ENCODE results near the gene TMEM221. TPM values are rescaled to one million over a fixed set of nuclear protein-coding genes. Genes with fewer than 3 reads are reported as not detected.

Gene TMEM221
- total RNA-seq, 6 experiments from 2014 or later, result 0.12 to 0.19 (median 0.16) TPM; not detected in 3

DNA sequence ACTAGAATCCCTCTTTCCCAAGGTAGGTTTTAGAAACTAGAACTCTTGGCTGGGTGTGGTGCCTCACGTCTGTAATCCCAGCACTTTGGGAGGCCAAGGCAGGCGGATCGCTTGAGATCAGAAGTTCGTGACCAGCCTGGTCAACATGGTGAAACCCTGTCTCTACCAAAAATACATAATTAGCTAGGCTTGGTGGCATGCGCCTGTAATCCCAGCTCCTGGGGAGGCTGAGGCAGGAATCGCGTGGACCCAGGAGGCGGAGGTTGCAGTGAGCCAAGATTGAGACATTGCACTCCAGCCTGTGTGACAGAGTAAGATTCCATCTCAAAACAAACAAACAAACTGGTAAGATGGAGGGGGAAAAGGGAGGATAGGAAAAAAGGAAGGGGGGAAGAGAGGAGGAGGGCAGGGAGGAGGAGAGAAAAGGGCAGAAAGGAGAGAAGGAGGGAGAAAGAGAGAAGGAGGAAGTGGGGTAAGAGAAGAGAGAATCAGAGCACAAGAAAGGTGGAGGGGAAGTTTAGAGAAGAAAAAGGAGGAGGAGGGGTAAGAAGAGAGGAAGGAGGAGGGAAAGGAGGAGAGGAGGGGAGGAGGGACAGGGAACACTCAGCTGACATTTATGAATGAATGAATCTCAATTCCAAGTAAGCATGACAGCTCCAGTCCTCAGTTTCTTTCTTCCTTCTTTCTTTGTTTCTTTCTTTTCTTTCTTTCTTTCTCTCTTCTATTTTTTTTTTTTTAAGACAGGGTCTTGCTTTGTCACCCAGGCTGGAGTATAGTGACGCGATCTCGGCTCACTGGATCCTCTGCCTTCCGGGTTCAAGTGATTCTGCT is 19.2 kb upstream of the TMEM221 start:
- Histone ChIP-seq H3K36me3 (no peaks in the 10 kb centered on the region), H3K27me3 (no peaks in the 10 kb centered on the region), H3K4me1 (no peaks in the 10 kb centered on the region), H3K4me3 (no peak overlapping the region), H3K9me3 (no peaks in the 10 kb centered on the region), H3K27ac (no peak overlapping the region)
- TF ChIP-seq, protein P1, sequence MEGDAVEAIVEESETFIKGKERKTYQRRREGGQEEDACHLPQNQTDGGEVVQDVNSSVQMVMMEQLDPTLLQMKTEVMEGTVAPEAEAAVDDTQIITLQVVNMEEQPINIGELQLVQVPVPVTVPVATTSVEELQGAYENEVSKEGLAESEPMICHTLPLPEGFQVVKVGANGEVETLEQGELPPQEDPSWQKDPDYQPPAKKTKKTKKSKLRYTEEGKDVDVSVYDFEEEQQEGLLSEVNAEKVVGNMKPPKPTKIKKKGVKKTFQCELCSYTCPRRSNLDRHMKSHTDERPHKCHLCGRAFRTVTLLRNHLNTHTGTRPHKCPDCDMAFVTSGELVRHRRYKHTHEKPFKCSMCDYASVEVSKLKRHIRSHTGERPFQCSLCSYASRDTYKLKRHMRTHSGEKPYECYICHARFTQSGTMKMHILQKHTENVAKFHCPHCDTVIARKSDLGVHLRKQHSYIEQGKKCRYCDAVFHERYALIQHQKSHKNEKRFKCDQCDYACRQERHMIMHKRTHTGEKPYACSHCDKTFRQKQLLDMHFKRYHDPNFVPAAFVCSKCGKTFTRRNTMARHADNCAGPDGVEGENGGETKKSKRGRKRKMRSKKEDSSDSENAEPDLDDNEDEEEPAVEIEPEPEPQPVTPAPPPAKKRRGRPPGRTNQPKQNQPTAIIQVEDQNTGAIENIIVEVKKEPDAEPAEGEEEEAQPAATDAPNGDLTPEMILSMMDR (IDR thresholded peaks at IDR 0.05), result no peak
- no peak for TF ChIP-seq POLR2A (IDR thresholded peaks at IDR 0.05)
- no peak for ATAC-seq
- WGBS (ENCODE audit: insufficient coverage, low coverage, low lambda C conversion rate, missing lambda C conversion rate), result 46% methylated on average over 6 of the region's 12 CpGs
- intact Hi-C loops (cut with DNase I), result no loop called here
- DNase-seq, result no peak

DNA sequence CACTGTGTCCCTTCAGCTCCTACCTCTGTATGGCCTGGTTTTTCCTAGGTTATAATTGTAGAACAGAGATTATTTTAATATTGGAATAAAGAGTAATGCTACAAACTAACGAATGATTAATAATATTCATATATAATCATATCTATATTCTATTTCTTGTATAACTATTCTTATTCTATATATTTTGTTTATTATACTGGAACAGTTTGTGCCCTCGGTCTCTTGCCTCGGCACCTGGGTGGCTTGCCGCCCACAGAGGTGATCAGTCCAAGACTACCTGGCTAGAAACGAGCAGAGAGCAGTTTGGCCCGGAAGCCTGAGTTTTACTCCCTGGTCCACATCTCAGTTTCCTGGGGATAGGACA is 18.0 kb upstream of the TMEM221 start:
- WGBS (ENCODE audit: insufficient coverage, low coverage, low lambda C conversion rate, missing lambda C conversion rate), result 35% methylated on average over 6 of the region's 6 CpGs
- H3K27me3 ChIP-seq, result no peaks in the 10 kb centered on the region
- no peaks in the 10 kb centered on the region for H3K4me1 ChIP-seq
- no peak for ATAC-seq
- no peak overlapping the region for H3K4me3 ChIP-seq
- intact Hi-C loops (cut with DNase I), result no loop called here
- no peak overlapping the region for H3K27ac ChIP-seq
- DNase-seq, result no peak
- H3K9me3 ChIP-seq, result no peaks in the 10 kb centered on the region
- TF ChIP-seq, protein P1 (IDR thresholded peaks at IDR 0.05), result no peak
- TF ChIP-seq POLR2A (IDR thresholded peaks at IDR 0.05), result no peak
- no peaks in the 10 kb centered on the region for H3K36me3 ChIP-seq

DNA sequence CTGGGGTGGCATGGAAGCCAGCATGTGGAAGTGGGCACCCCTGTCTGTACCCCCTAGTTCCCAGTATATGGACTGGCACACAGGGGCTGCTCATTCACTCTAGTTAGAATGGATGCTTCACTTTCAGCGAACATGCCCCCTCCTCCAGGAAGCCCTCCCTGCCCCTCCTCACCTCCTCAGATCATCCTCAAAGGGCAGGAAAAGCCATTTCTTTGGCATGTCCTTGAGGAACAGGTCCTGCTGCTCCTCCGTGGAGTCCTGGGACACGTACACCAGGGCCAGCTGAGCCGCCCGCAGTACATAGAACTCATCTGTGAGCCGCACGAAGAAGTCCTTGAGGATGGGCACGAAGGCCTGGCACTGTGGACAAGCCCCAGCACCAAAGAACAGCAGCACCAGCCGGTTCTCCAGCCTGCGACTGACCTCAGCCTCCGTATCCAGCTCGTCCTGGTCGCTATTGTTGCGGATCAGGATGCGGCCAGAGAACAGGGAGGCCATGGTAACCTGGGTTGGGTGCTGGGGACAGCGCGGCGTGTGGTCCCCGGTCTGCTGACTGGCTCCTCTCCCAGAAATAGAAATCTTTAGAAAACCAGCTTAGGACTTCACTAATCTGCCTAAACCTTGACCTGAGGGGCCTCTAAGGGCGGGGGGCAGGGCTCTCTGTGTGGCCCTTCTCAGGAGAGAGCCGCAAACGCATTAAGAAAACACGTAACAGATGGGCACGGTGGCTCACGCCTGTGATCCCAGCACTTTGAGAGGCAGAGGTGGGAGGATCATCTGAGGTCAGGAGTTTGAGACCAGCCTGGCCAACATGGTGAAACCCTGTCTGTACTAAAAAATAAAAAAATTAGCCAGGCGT is 12.1 kb upstream of the TMEM221 start, which contains the start of gene NXNL1:
Gene NXNL1, minus strand, starts transcription at position 555 of the 859 bp plus-strand sequence. Its CDS starts 57 bp downstream, at position 498.
- DNase-seq, result no peak
- intact Hi-C loops (cut with DNase I), result no loop called here
- H3K27me3 ChIP-seq, result peaks cover 0 to 11% of the 10 kb centered on the region in 2 donors

DNA sequence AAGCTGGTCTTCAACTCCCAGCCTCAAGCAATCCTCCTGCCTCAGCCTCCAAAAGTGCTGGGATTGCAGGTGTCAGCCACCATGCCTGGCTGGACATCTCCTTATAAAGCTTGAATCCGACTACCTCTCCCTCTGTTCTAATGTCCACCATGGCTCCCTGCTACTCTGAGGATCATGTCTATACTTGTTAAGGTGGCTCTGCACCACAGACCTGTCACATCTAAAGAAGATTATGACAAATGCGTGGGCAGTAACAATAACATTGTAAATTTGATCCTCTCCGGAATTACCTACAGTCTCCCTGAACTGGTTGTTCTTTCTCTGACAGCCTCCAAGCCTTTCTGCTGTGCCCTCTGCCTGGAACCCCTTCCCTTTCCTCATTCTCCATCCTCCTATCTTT is 10.5 kb upstream of the TMEM221 start:
- TF ChIP-seq, protein P1 (IDR thresholded peaks at IDR 0.05), result no peak
- TF ChIP-seq POLR2A (IDR thresholded peaks at IDR 0.05), result no peak
- peaks cover 0 to 15% of the 10 kb centered on the region in 2 donors for H3K27me3 ChIP-seq
- no peak for ATAC-seq
- no peak overlapping the region for H3K4me3 ChIP-seq
- intact Hi-C loops (cut with DNase I), result loop anchor here (10.0 kb wide), 2 partner anchors 64 to 114 kb away; partner anchors contain the start of gene CCDC194 (in 1 of the 2)
- no peaks in the 10 kb centered on the region for H3K4me1 ChIP-seq
- no peak for DNase-seq
- no peaks in the 10 kb centered on the region for H3K9me3 ChIP-seq
- no peak overlapping the region for H3K27ac ChIP-seq
- no peaks in the 10 kb centered on the region for H3K36me3 ChIP-seq
- WGBS (ENCODE audit: insufficient coverage, low coverage, low lambda C conversion rate, missing lambda C conversion rate), result 53% methylated on average over 3 of the region's 3 CpGs

More for the DNA sequence above, 12.1 kb upstream of the TMEM221 start, which contains the start of gene NXNL1:
- Histone ChIP-seq H3K36me3 (no peaks in the 10 kb centered on the region), H3K9me3 (no peaks in the 10 kb centered on the region), H3K4me1 (no peaks in the 10 kb centered on the region), H3K4me3 (no peak within 1 kb of the TSS), H3K27ac (no peak within 1 kb of the TSS)
- no peak for TF ChIP-seq POLR2A (IDR thresholded peaks at IDR 0.05)
- TF ChIP-seq, protein P1 (IDR thresholded peaks at IDR 0.05), result no peak
- WGBS (ENCODE audit: insufficient coverage, low coverage, low lambda C conversion rate, missing lambda C conversion rate), result 46% methylated on average over 7 of the region's 26 CpGs
- no peak for ATAC-seq

All from right lobe of liver (tissue), 6 donors.